ENCODE measurements around the gene NRF1.

The NRF1 gene

DNA sequence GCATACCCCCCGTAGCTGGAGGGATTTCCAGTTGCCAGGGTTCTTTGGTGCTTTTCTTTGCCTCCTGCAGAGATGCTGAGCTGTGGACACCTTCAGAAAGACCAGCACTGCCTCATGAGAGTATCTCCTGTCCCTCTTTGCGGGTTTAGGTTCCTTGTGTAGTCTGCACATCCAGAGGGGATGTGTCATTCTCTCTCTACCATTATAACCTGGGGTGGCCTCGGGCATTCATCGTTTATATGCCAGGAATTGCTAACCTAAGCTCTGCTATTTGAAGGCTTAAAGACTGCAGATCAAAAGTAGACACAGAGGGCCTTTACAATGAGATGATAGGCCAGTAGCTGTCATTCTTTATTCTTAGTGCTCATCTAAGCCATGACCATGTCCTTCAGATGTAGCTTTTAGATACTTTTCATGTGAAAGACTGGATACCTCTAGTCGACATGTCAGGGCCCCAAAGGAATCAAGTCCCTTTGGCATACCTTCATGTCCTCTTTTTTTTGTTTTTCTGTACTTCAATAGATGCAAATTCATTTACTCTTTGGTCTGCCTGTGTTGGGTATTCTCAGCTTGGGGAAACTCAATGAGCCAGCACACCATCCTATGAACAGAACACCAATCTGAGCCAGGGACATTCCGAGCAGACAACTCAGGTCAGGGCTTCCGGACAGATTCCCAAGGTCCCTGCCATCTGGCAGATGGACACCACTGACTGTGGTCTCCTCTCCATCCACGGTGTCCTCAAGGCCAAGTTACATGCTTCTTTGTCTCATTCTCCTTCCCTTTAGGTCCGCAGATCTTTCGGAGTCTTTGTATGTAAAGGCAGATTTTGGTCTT lies 129.3 kb downstream of the NRF1 start:
- DNase-seq (ENCODE audit: low spot score) = no peak

DNA sequence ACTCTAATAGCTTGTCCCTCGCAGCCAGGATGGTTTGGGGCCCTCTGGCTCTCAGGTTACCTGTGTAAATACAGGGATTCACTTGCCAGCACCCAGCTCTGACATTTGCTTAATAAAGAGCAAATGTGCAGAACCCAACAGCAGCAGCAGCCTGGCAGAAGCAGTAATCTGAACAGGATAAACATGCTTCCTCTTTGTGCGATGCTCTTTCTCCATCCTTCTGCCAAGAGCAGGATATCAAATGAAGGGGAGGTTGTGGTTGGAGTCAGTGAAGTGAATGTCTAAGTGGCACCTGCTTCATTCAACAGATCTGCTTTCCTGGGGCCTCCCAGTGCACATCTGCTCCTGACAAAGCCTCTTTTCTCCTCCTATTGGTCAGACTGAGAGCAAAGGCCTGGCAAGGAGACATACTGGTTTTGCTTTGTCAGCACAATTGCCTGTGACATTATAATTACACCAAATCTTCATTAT lies 130.3 kb downstream of the NRF1 start:
- DNase-seq (ENCODE audit: low spot score) = no peak

DNA sequence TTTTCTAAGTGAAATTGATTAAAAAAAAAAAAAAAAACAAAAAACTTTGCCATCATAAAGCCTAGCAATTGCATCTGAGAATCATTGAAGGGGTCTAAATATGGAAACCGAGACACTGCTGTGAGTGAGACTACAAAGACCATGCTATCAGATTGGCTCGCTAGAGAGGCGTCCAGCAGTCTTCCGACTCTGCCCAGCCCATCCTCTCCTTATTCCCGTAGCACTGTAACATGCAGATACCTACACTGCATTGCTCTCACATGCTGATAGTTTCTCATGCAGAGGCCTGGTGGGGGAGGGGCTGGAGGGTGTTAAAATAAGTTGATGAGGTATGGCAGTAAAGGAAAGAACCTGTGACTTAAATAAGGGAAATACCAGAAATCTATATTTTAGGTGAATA lies 130.7 kb downstream of the NRF1 start:
- no peak for DNase-seq (ENCODE audit: low spot score)

DNA sequence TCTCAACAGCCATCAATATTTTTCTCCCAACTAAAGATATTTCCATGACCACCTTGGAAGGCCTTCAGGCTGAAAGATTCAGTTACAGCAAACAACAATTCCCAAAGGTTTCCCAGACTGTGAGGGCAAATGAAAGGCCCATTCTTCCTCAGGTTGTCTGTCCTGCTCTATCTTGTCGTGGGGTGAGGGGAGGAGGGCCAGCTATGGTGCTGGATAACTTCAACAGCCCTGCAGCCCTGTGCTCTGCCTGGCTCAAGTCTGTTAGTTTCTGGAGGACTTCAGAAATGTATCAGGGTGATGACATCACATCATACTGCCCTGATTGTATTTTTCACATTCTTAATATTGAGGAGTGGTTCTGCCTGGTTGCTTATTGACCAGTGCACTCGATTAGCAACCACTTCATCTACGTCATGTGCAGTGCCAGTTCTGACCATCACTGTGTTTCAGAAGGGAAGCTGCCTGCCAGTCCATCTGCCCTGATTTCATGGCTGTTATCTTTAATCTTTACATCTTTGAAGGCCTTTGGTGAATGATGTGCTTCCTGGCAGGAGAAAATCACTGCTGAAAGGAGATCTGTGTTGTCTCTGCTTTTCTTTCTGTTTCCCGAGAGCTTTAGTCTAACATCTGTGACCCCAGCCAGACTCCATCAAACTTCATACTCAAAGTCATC lies 135.5 kb downstream of the NRF1 start:
- DNase-seq (ENCODE audit: low spot score) = no peak

DNA sequence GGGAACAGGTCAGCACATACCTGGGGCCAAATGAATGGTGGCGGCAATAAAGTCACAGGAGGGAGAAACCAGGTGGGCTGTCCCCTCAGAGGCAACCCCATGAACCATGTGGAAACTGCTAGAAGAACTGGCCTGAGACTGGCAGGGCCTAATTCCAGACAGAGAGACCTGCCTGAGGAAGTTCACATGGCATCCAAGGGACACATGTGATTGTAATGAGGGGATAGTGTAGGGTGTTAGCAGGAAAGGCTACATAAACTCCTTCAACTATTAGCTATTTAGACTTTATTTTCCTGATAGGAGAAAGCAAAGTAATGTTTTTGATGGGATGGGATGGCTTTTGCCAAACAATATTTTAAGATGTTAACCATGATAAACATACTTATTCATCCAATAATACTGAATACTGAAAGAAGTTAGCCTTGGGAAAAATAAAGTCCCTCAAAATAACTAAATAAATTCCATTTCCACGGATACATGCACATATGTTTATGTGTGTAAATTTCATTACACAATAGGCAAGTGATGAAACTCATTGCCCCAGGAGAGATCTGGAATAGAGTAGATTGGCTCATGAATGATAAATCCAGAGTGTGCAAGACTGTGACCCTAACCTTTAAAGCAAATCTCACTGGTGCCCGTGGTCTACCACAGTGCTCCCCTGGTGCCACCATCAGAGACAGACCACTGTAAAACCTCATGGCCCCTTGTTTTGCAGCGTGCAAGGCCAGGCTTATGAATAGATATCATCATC lies 137.0 kb downstream of the NRF1 start:
- no peak for DNase-seq (ENCODE audit: low spot score)

DNA sequence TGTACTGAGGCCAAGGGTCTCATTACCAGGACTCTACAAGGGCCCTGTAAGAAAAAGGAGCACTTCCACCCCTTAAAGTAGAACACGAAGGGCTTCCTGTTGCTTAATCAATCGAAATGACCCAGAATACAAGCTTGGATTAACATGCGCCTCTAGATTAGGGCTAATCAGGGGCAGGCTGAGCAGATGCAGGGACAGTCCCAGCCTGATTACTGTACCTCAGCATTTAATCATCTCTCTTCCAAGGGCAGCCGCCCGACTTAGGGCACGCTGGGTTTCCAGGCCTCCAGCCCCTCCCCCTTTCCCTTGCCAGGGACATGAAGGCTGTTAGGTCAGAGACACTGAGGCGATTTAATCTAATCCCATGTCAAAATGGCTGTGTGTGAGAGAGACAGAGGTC lies 138.6 kb downstream of the NRF1 start:
- DNase-seq (ENCODE audit: low spot score) = no peak

DNA sequence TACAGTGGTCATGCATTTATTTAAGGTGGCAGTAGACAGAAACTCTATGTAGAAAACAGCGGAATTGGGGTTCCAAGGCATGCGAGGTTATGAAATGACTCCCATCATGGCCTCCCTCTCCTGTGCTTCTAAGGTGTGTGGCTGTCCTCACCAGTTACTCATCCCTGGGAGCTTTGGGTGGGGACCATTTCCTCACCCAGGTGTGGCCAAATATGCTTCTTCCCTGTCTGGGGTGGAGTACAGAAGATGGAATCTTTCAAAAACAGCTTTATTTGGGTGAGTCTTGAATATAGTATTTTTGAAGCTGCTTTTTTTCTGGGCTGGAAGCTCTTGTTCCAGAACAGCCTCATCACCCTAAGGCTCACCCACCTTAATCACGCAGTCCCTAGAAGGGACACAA lies 139.0 kb downstream of the NRF1 start:
- DNase-seq (ENCODE audit: low spot score) = no peak

DNA sequence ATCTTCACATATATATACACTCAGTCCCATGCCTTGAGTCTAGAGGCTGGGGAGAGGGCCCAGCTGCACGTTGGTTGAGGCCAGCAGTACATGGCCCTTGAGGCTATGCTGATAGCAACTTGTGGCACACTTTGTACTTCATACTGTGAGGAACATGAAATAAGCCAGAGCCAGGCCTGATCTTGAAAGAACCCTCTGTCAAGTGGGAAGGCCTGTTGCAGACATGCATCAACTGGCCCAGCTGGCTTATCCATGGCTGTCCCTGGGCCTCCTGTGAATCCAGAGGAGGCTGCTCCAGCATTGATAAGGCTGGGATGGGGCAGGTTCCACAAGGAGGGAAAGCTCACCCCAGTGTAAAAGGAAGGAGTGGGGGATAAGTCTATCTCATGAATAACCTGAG lies 140.4 kb downstream of the NRF1 start:
- no peak for DNase-seq (ENCODE audit: low spot score)

DNA sequence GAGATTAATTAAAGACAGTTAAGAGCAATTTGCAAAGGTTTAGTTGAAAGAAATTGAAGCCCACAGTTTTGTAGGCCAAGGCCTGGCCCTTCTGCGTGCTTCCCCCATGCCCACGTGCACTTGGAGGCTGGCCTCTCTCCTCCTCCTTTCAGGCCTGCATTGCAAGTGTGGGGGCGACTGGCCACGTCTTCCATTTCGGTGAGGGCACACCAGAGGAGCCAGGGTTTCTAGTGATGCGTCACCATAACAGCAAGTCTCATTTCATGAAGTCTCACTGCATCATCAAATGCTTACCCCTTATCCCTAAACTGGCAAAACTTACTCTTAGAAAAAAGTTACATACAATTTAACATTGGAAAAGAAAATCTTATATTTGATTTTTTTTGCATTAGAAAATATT lies 141.2 kb downstream of the NRF1 start:
- no peak for DNase-seq (ENCODE audit: low spot score)

DNA sequence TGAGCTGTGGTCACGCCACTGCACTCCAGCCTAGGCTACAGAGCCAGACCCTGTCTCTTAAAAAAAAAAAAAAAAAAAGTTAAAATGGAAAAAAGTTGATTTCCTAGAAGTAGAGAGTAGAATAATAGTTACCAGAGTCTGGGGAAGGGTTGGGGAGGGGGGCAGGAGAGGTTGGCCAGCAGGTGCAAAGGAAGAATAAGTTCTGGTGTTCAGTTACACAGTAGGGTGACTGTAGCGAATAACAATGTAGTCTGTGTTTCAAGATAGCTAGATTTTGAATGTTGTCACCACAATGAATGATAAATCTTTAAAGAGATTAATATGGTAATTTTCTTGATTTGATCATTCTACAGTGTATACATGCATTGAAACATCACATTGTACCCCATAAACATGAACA lies 142.9 kb downstream of the NRF1 start:
- no peak for DNase-seq (ENCODE audit: low spot score)

DNA sequence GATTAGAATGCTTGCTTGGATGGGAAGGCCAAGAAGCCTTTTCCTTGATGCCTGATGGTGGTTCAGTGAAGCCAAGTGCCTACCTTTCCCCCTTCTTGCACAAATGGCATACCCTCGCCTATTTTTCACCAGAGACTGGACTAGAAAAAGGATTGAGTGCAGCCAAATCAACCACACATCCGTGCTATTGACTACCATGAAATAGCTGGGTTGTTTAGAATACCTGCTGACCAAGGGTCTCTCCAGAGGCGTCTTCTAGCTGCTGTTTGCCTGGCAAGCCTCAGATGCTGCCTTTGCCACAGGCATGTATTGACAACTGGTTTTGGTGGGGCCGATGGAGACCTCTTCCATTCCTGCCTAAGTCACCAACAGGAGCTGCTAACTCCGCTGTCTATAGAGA lies 146.5 kb downstream of the NRF1 start:
- DNase-seq (ENCODE audit: low spot score) = no peak

DNA sequence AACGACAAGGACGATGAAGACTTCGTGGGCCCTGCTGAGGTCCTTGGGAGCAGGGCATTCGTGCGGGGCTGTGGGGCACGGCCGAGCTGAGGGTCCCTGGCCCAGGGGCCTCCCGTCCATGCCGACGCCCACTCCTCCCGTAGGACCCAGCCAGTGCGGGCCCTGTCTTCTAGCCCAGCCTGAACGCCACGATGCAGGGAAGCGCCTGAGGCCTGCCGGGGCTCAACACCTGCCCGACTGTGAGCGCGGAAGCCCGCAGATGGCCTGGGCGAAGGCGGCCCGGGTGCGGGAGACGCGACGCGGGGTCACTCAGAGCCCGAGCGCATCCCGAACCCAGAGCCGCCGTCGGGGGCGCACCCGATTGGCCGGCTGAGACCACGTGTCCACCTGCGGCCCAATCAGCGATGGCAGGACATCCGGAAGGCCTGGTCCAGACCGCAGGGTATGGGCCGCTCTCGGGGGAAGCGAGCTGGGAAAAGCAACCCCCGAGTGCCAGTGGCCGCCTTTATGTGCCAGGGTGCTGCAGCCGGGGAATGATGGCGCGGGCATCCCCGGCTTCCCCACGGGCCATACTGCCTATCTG lies 151.0 kb downstream of the NRF1 start:
- no peak for DNase-seq (ENCODE audit: low spot score)

DNA sequence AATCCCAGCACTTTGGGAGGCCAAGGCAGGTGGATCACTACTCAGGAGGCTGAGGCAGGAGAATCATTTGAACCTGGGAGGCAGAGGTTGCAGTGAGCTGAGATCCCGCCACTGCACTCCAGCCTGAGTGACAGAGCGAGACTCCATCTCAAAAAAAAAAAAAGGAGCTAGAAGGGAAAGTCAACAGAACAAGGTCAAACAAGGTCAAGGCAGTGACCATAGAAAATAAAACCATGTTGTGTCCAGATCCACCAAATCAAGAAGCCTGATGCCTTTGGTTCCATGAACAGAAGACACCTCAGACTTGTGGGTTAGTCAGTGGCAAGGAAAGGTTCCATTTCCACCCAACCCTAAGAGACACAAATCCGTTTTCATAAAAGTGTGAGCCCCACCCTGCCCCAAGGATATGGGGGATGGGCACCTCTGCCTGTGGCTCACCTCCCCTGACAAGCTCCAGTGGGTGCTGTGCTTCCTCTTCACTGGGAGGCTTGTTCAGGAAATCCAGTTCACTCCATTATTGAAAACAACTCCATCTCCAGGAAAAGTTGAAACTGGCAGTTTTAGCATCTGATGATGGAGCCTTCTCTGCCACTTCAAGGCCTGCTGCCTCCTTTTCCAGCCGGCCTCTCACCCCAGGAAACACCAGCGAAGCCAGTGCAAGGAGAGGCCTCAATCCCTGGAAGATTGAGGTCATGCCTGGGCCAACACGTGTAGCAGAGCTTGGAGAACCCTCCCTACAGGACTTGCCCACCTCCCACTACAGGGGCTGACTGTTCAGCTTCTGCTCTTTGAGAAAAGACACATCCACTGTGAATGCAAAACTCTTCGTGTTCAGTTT lies 152.9 kb downstream of the NRF1 start:
- DNase-seq (ENCODE audit: low spot score) = no peak

DNA sequence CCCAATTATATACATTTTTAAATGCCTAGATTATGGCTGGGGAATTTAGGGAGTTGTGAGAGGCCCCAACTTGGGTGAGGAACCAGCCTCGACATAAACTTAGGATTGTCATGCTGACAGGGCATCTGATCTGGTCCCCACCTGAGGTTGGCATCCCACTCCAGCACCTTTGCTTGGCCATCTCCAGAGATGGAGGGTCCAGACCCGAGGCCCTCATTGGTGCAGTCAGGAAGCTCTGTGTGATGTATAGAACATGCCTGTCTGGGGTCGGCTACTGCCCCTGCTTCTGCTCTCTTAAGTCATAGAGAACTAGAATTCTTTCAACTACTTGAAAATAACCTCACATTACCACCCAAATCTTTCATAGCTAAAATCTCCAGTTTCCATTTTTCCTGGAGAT lies 153.8 kb downstream of the NRF1 start:
- no peak for DNase-seq (ENCODE audit: low spot score)

DNA sequence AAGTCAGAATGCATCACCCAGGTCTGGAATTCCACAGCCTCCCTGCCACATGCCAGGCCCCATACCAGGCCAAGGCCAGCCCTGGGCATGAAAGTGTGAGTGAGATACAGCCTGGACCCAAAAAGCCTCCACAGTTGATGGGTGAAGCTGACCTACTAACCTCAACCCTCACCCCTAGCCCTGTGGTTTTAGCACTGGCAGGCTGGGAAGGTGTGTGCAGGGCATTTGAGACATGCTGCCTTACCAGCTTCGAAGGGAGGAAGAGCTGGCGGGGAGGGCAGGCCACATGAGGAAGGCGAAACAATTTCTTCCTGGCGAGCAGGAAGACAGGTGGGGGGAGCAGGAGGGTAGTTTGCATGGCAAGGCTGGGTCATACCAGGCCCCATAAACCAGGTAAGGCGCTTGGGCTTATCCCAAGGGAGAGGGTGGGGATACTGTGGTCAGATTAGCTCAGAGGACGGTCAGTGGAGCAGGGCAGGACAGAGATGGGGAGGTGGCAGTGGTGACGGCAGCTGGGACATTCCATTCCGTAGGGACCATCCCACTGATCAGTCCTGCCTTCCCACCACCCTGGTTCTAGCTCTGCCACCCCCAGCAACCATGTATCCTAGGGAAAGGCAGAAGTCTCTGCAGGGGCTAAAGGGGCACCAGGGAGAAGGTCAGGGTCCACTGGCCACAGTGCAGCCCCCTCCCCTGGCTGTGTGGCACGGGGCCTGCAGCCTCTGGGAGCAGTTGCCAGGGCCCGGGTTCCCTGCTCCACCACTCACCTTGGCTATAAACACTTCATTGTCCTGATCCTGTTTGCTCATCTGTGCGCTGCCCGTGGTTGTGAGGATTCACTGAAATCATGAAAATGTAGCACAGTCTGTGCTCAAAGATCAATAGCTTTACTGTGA lies 155.8 kb downstream of the NRF1 start:
- no peak for DNase-seq (ENCODE audit: low spot score)

DNA sequence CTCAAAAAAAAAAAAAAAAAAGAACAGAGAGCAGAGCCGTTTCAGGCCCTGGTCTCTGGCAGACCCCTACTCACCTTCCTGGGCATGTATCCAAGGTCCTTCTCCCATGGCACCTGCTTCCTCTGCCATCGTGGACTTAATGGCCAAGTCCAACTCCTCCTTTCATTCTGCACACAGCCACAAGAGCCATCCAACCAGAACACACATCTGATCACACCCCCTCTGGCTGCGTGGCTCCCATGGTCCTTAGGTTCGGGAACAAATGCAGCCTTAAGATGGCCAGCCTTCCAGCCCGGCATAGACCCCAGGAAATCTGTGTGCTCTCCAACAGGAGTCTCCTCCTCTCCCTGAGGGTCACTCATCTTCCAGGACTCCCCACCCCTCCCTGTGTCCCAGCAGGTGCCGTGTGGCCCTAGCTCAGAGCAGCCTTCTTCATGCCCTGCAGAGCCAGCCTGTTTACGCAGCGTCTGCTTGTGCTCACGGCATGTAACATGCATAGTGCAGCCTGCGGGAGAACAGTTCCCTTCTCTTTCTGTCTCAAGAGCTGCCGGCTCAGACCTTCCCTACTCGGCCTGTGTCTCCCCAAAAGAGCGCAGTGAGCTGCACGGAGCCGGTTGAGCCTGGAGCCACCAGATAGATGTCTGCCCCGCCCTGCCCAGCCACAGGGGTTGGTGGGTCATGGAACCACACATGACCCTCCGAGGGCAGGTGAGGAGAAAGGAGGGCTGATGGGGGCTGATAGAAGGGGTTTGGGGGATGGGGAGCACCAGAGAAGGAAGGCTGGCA lies 157.3 kb downstream of the NRF1 start:
- DNase-seq (ENCODE audit: low spot score) = no peak

DNA sequence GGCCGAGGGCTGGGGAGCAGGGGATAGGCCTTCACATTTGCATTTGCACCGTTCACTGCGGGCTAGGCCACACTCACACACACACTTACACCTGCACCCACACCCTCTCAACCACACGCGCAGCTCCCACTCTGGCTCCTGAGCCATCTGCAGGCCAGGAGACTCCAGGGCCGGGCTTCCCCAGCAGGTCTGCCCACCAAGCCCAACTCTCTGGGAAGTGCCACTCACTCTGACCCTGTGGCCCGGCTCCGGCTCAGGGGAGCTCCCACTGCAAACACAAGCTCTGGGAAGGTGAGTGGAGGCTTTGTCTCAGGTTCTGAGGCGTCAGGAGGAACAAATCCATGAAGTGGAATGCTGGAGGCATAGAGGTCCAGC lies 157.9 kb downstream of the NRF1 start:
- DNase-seq (ENCODE audit: low spot score) = no peak

DNA sequence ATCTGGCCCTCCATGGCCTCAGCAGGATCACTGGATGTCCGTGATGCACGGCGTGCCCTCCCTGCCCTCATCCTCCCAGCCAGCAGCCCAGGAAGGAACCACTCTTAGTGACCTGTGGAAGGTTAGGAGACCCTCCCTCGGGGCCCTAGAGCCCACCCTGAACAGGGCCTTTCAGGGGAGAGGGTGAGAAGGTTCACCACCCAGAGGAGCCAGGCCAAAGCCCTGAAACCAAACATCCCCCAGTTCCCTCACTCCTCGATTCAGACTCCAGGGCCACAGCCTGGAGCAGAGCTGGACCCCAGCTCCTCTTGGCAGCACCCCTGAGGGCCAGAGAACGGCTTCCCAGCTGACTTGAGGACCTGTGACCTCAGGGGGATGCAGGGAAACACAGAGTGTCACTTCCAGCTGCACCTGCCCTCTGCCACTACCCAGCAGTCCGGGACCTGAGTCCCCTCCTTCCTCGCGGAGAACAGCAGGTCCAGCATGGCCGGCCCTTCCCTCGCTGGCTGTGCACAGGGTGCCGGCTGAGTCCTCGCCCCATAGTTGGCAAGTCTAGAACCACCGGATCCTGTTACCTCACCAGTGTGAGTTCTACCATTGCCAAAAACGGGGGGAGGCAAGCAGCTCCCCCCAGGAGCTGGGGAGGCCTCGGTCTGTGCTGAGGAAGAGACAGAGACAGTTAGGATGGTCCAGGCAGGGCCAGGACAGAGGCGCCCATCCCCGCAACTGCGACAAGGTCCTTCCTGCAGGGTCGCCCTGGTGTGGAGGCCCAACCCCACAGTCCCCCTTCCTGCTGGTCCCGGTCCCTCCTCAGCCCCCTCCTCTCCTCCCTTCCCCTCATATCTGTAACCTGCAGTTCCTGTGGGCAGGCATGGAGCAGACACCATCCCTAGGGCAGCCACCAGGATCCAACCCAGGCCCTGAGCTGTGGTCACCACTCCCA lies 158.6 kb downstream of the NRF1 start:
- no peak for DNase-seq (ENCODE audit: low spot score)
